GM10266 (cell line): ENCODE measurements around the gene SGSM1.

Experiments
- DNase-seq: peaks from one replicate; pipeline ENCODE4 v3.0.0; 2012; ENCODE audit errors: extremely low spot score
- CTCF ChIP-seq: IDR thresholded peaks from 2 replicates; pipeline ENCODE4 v1.5.1; 2012; ENCODE audit warnings: mild to moderate bottlenecking, low read depth; ENCODE audit not compliant: control insufficient read depth, insufficient read depth; ENCODE audit errors: missing control alignments

Gene SGSM1

GRCh38 chr22:24952837-24953383 lies 146.9 kb downstream of the SGSM1 start:
- no peak for TF ChIP-seq CTCF
- no peak for DNase-seq

GRCh38 chr22:24953384-24954113 lies 147.5 kb downstream of the SGSM1 start:
- no peak for TF ChIP-seq CTCF
- DNase-seq = no peak

- TF ChIP-seq CTCF = no peak
- DNase-seq = no peak
Observed at GRCh38 chr22:24954114-24954463, 148.1 kb downstream of the SGSM1 start.

- TF ChIP-seq CTCF = no peak
- no peak for DNase-seq
Observed at GRCh38 chr22:24954856-24955255, 148.8 kb downstream of the SGSM1 start.

GRCh38 chr22:24957043-24957442 lies 151.0 kb downstream of the SGSM1 start:
- TF ChIP-seq CTCF = no peak
- DNase-seq = no peak

GRCh38 chr22:24961217-24961844 lies 155.3 kb downstream of the SGSM1 start:
- DNase-seq = no peak
- TF ChIP-seq CTCF = no peak

GRCh38 chr22:24962094-24962493 lies 156.1 kb downstream of the SGSM1 start:
- no peak for TF ChIP-seq CTCF
- no peak for DNase-seq
